ENCODE measurements around the gene CAMK1D.

Gene CAMK1D

DNA sequence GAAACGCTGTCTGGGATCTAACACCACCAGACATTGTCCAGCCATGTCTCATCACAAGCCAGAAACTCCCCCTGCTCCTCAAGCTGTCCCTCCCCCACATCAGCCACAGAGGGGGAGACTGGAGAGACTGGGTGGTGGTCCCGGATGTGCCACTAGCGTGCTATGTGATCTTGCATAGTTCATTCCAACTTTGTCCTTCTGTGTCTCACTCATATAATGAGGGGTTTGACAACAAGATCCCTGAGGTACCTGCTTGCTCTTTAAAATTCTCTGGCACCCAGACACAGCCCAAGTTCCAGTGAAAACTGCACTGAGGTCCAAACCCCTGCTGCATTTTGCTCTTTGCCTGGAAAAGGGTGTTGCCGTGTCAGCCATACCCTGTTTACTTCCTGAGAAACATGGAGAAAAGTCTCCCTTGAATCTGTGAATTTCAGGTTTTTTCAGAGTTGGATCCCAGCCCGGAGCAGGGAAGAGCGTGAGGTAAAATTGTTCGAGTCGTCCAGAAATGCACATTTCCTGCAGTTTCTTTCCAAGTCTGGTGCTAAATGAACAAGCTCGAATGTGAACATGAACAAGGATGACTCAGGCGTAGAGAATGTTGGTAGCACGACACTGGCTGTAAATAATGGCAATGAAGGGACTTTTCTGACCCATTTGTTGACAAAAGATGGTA, 495.6 kb downstream of the CAMK1D start:
- Histone ChIP-seq H3K27ac (ENCODE audit: extremely low read depth, low read depth, low read length) (no peak overlapping the region), H3K9me3 (ENCODE audit: control insufficient read depth, insufficient read depth, low read depth, low read length) (no peaks in the 10 kb centered on the region), H3K4me3 (ENCODE audit: low read depth, low read length) (peak overlapping the region; percentile 21; the same call in 1 of the 2 replicates), H3K4me1 (ENCODE audit: control insufficient read depth, insufficient read depth, low read length) (no peaks in the 10 kb centered on the region; the same call in 1 of the 2 replicates), H3K36me3 (ENCODE audit: control insufficient read depth in 2 of 2, insufficient read depth in 1 of 2, low read length in 2 of 2) (no peaks in the 10 kb centered on the region)
- ChIA-PET CTCF (interaction anchor here (1.1 to 1.3 kb wide), 3 partner anchors 11 to 130 kb away, joined by 3 to 5 read pairs (median 4); no protein-coding TSS in a partner anchor), POLR2A (no interaction called here)
- TF ChIP-seq GLIS2 (tag by site-specific recombination; IDR thresholded peaks at IDR 0.05) = no peak
- TF ChIP-seq FEZF1 (tag by site-specific recombination; IDR thresholded peaks at IDR 0.05) = peak; percentile 82
- TF ChIP-seq ZNF600 (tag by site-specific recombination; IDR thresholded peaks at IDR 0.05) = 0 out of 2 replicates have a peak, but pooled peaks have one; percentile 16
- TF ChIP-seq MEIS1 (CRISPR knock-in tag; IDR thresholded peaks at IDR 0.05; ENCODE audit: borderline replicate concordance) = peak; percentile 47; the same call in 1 of the 2 replicates
- 0 out of 2 replicates have a peak, but pooled peaks have one; percentile 26 for TF ChIP-seq ZEB2 (tag by site-specific recombination; IDR thresholded peaks at IDR 0.05)
- TF ChIP-seq KLF16 (tag by site-specific recombination; IDR thresholded peaks at IDR 0.05) = no peak
- peak; percentile 36; the same call in 1 of the 2 replicates for TF ChIP-seq ZNF629 (tag by site-specific recombination; IDR thresholded peaks at IDR 0.05)
- no peak for TF ChIP-seq KLF1 (tag by site-specific recombination; IDR thresholded peaks at IDR 0.05)
- TF ChIP-seq ZNF660 (tag by site-specific recombination; IDR thresholded peaks at IDR 0.05) = 0 out of 2 replicates have a peak, but pooled peaks have one; percentile 21
- no peak for TF ChIP-seq OSR2 (tag by site-specific recombination; IDR thresholded peaks at IDR 0.05)
- TF ChIP-seq, protein P1, sequence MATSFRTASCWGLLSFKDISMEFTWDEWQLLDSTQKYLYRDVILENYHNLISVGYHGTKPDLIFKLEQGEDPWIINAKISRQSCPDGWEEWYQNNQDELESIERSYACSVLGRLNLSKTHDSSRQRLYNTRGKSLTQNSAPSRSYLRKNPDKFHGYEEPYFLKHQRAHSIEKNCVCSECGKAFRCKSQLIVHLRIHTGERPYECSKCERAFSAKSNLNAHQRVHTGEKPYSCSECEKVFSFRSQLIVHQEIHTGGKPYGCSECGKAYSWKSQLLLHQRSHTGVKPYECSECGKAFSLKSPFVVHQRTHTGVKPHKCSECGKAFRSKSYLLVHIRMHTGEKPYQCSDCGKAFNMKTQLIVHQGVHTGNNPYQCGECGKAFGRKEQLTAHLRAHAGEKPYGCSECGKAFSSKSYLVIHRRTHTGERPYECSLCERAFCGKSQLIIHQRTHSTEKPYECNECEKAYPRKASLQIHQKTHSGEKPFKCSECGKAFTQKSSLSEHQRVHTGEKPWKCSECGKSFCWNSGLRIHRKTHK (tag by site-specific recombination; IDR thresholded peaks at IDR 0.05) = no peak
- TF ChIP-seq PRDM10 (tag by site-specific recombination; IDR thresholded peaks at IDR 0.05) = 0 out of 2 replicates have a peak, but pooled peaks have one; percentile 50
- TF ChIP-seq, protein P2, sequence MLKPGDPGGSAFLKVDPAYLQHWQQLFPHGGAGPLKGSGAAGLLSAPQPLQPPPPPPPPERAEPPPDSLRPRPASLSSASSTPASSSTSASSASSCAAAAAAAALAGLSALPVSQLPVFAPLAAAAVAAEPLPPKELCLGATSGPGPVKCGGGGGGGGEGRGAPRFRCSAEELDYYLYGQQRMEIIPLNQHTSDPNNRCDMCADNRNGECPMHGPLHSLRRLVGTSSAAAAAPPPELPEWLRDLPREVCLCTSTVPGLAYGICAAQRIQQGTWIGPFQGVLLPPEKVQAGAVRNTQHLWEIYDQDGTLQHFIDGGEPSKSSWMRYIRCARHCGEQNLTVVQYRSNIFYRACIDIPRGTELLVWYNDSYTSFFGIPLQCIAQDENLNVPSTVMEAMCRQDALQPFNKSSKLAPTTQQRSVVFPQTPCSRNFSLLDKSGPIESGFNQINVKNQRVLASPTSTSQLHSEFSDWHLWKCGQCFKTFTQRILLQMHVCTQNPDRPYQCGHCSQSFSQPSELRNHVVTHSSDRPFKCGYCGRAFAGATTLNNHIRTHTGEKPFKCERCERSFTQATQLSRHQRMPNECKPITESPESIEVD (tag by site-specific recombination; IDR thresholded peaks at IDR 0.05) = peak; percentile 54; the same call in 1 of the 2 replicates
- TF ChIP-seq IKZF3 (tag by site-specific recombination; IDR thresholded peaks at IDR 0.05) = no peak

DNA sequence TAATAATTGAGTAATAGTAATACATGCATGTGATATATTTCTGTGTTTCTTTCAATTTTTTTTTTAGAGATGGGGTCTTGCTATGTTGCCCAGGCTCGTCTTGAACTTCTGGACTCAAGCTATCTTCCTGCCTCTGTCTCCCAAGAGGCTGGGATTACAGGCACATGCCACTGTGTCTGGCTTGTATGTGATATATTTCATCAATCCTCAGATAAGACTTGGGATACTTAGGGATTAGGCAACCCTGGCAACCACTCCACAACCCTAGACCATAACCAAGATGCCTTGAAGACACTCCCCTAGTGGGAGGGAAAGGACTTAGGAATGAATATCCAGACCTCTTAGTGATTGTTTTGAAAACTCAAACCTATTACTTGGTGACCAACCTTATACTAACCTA, 497.4 kb downstream of the CAMK1D start:
- Histone ChIP-seq H3K4me1 (ENCODE audit: control insufficient read depth, insufficient read depth, low read length) (no peaks in the 10 kb centered on the region; the same call in 1 of the 2 replicates), H3K9me3 (ENCODE audit: control insufficient read depth, insufficient read depth, low read depth, low read length) (no peaks in the 10 kb centered on the region), H3K27ac (ENCODE audit: extremely low read depth, low read depth, low read length) (no peak overlapping the region), H3K4me3 (ENCODE audit: low read depth, low read length) (no peak overlapping the region), H3K36me3 (ENCODE audit: control insufficient read depth in 2 of 2, insufficient read depth in 1 of 2, low read length in 2 of 2) (no peaks in the 10 kb centered on the region)
- ChIA-PET CTCF (interaction anchor here (0.6 to 2.8 kb wide), 10 partner anchors 9 to 227 kb away, joined by 3 to 16 read pairs (median 3); no protein-coding TSS in a partner anchor), POLR2A (no interaction called here)
- TF ChIP-seq ZNF121 (tag by site-specific recombination; IDR thresholded peaks at IDR 0.05) = peak; percentile 71; the same call in 1 of the 2 replicates
- TF ChIP-seq, protein P3, sequence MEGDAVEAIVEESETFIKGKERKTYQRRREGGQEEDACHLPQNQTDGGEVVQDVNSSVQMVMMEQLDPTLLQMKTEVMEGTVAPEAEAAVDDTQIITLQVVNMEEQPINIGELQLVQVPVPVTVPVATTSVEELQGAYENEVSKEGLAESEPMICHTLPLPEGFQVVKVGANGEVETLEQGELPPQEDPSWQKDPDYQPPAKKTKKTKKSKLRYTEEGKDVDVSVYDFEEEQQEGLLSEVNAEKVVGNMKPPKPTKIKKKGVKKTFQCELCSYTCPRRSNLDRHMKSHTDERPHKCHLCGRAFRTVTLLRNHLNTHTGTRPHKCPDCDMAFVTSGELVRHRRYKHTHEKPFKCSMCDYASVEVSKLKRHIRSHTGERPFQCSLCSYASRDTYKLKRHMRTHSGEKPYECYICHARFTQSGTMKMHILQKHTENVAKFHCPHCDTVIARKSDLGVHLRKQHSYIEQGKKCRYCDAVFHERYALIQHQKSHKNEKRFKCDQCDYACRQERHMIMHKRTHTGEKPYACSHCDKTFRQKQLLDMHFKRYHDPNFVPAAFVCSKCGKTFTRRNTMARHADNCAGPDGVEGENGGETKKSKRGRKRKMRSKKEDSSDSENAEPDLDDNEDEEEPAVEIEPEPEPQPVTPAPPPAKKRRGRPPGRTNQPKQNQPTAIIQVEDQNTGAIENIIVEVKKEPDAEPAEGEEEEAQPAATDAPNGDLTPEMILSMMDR (tag by site-specific recombination; IDR thresholded peaks at IDR 0.05) = no peak

Measured in HEK293 (cell line).